ENCODE results near the gene PDS5B. TPM values are rescaled to one million over a fixed set of nuclear protein-coding genes. Genes with fewer than 3 reads are reported as not detected.

Gene PDS5B
- total RNA-seq, 1 experiment from 2014 or later, result 26.5 TPM

DNA sequence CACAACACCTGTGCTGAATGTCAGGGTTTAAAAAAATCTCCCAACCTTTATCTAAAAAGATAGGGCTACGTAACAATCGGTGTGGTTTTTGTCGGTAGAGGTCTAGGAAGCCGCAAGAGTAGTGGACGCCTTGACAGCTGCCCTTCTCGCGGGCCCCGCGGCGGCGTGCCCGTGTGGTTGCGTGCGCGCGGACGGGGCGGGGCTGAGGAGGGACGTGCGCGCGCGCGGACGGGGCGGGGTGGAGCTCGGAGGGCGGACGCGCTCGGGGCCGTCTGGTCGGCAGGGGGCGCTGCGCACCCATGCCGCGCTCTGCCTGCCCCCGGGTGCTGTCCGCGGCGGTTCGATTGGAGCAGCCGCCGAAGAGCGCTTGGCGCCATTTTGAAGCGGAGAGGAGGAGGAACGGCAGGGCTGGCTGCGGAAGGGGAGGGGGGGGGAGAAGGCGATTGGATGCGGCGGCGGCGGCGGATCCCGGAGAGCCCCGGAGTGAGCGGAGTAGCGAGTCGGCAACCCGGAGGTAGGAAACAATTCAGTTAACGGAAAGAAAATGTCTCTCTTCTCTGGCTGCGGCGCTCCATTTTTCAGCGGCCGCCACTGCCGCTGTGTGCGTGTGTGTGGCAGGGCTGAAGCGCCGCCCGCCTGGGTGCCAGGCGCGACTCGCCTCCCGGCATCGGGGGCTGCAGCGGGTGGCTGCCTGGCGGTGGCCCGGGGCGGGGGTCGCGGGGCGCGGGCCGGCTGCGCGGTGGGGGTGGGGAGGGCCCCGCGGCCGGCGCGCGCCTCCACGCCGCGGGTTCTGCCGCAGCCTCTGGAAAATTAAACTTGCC is at the start of gene PDS5B (continued):
- TF ChIP-seq, protein P1, sequence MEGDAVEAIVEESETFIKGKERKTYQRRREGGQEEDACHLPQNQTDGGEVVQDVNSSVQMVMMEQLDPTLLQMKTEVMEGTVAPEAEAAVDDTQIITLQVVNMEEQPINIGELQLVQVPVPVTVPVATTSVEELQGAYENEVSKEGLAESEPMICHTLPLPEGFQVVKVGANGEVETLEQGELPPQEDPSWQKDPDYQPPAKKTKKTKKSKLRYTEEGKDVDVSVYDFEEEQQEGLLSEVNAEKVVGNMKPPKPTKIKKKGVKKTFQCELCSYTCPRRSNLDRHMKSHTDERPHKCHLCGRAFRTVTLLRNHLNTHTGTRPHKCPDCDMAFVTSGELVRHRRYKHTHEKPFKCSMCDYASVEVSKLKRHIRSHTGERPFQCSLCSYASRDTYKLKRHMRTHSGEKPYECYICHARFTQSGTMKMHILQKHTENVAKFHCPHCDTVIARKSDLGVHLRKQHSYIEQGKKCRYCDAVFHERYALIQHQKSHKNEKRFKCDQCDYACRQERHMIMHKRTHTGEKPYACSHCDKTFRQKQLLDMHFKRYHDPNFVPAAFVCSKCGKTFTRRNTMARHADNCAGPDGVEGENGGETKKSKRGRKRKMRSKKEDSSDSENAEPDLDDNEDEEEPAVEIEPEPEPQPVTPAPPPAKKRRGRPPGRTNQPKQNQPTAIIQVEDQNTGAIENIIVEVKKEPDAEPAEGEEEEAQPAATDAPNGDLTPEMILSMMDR (IDR thresholded peaks at IDR 0.05 in 2 of 3, conservative IDR thresholded peaks at IDR 0.05 in 1 of 3; ENCODE audit: borderline replicate concordance in 1 of 3, insufficient read depth in 1 of 3, low read depth in 2 of 3, low read length in 2 of 3), result peak; percentile 46 to 78 (median 75)
- TF ChIP-seq ELF1 (IDR thresholded peaks at IDR 0.05; ENCODE audit: borderline replicate concordance, low read depth), result no peak
- no peak; the same call in 1 of the 2 replicates for TF ChIP-seq CBX3 (IDR thresholded peaks at IDR 0.05; ENCODE audit: low read depth)
- TF ChIP-seq, protein P2, sequence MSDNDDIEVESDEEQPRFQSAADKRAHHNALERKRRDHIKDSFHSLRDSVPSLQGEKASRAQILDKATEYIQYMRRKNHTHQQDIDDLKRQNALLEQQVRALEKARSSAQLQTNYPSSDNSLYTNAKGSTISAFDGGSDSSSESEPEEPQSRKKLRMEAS (IDR thresholded peaks at IDR 0.05), result peak; percentile 43; the same call in 1 of the 2 replicates
- TF ChIP-seq JUND (IDR thresholded peaks at IDR 0.05), result no peak
- peak; percentile 29 for TF ChIP-seq TCF7L2 (IDR thresholded peaks at IDR 0.05; ENCODE audit: borderline replicate concordance, extremely low read depth, insufficient read depth, insufficient read length)

DNA sequence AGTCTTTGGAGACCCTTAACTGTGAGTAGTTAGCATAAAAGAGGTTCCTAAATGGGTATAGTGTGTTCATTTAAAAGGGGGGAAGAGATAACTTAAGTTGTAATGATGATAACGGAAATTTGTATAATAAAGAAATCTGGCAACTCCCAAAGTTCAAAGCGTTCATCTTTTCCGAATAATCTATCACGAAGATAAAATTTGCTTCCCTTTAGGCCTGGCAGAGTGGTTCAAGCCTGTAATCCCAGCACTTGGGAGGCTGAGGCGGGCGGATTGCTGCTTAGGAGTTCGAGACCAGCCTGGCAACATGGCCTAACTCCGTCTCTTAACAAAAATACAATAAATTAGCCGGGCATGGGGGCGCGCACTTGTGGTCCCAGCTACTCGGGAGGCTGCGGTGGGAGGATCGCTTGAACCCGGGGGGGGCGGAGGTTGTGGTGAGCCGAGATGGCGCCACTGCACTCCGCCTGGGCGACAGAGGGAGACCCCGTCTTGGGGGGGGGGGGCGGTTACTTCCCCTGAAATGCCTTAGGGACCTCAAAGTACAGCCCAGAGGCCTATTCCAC is 48.6 kb upstream of the PDS5B start:
- ChIA-PET CTCF (interaction anchor here (1.2 to 1.6 kb wide), 2 partner anchors 102 to 628 kb away, joined by 4 to 5 read pairs; no protein-coding TSS in a partner anchor), RAD21 (ENCODE audit: low non-redundant PET in 1 of 2, low total read pairs in 2 of 2, uncharacterized antibody in 2 of 2, unreplicated experiment in 2 of 2) (no interaction called here), POLR2A (interaction anchor here (1.4 to 1.6 kb wide), 2 partner anchors 20 to 48 kb away, joined by 3 read pairs; partner anchors contain the start of gene PDS5B)
- Histone ChIP-seq H3K9ac (ENCODE audit: low read length) (peak overlapping the region; percentile 84), H3K79me2 (ENCODE audit: insufficient read depth, low read length) (peaks cover 59% of the 10 kb centered on the region), H3K27me3 (ENCODE audit: insufficient read depth, low read length) (no peaks in the 10 kb centered on the region), H3K27ac (ENCODE audit: low read depth, low read length) (peak overlapping the region; percentile 92), H3K4me1 (ENCODE audit: control insufficient read depth in 1 of 2, insufficient read depth in 2 of 2, low read length in 2 of 2) (peaks cover 5 to 11% of the 10 kb centered on the region in 2 experiments; a peak in 2 of 4 replicates), H3K9me2 (ENCODE audit: insufficient read depth) (no peaks in the 10 kb centered on the region), H3K4me3 (replicated peaks in 1 of 2; ENCODE audit: low read depth in 1 of 2, low read length in 2 of 2) (peak overlapping the region; percentile 81 to 85), H4K20me1 (ENCODE audit: insufficient read depth) (no peaks in the 10 kb centered on the region), H2AFZ (ENCODE audit: low read depth, low read length, poor library complexity, severe bottlenecking) (no peak overlapping the region), H3K4me2 (ENCODE audit: low read length) (peak overlapping the region; percentile 79), H3K9me3 (ENCODE audit: control insufficient read depth in 1 of 2, insufficient read depth in 1 of 2, low read depth in 1 of 2, low read length in 2 of 2) (no peaks in the 10 kb centered on the region), H3K36me3 (ENCODE audit: control insufficient read depth in 1 of 2, insufficient read depth in 2 of 2, low read length in 2 of 2) (peaks cover 18 to 25% of the 10 kb centered on the region in 2 experiments)
- no TSS peak for BruUV-seq (replicated peaks)
- peak; percentile 6 for DNase-seq (ENCODE audit: low read depth, low spot score)
- intact Hi-C loops (cut with micrococcal nuclease), result loop anchor here (5.0 kb wide), 1 partner anchor 220 kb away; the partner anchor contains the start of genes BRCA2 and ZAR1L
- peak; percentile 35 for ATAC-seq
- no peak for TF ChIP-seq EZH2phosphoT487 (IDR thresholded peaks at IDR 0.05; ENCODE audit: borderline replicate concordance)
- no peak for TF ChIP-seq ZFX (IDR thresholded peaks at IDR 0.05)
- TF ChIP-seq RAD21 (IDR thresholded peaks at IDR 0.05; ENCODE audit: low read depth), result no peak
- TF ChIP-seq EZH2 (IDR thresholded peaks at IDR 0.05), result no peak
- TF ChIP-seq POLR2A (IDR thresholded peaks at IDR 0.05; ENCODE audit: borderline replicate concordance, extremely low read depth, insufficient read depth, insufficient read length), result no peak
- TF ChIP-seq FOSL1 (IDR thresholded peaks at IDR 0.05; ENCODE audit: low read depth), result no peak
- TF ChIP-seq, protein P3, sequence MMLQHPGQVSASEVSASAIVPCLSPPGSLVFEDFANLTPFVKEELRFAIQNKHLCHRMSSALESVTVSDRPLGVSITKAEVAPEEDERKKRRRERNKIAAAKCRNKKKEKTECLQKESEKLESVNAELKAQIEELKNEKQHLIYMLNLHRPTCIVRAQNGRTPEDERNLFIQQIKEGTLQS (IDR thresholded peaks at IDR 0.05), result no peak
- no peak for TF ChIP-seq EGR1 (IDR thresholded peaks at IDR 0.05; ENCODE audit: low read depth)

Data from HCT116 (cell line).